SK-N-SH treated with all-trans-retinoic acid at 6 μM for 48 hours (cell line): ENCODE measurements around the gene PKIG.

Source experiments
- ATAC-seq: fragments of 200-7000 bp; cut with Tn5 transposase; 3 replicates; pipeline ENCODE4 v1.9.1; 2020; ENCODE audit warnings: mild to moderate bottlenecking, moderate library complexity
- ARNTL ChIP-seq: fragments of 450-650 bp; formaldehyde crosslinking; IDR thresholded peaks from 2 replicates; pipeline ENCODE4 v1.5.0; 2020; ENCODE audit warnings: low read depth, mild to moderate bottlenecking, moderate library complexity, borderline replicate concordance
- BACH2 ChIP-seq: fragments of 250-450 bp; sonication (Bioruptor Pico); IDR thresholded peaks from 2 replicates; pipeline ENCODE4 v1.9.0; 2021; ENCODE audit warnings: mild to moderate bottlenecking, borderline replicate concordance
- CREB5 ChIP-seq: fragments of 250-450 bp; sonication (Bioruptor Pico); IDR thresholded peaks from 2 replicates; pipeline ENCODE4 v1.5.1; 2020; ENCODE audit warnings: low read depth, mild to moderate bottlenecking, moderate library complexity
- CSRNP3 ChIP-seq: fragments of 250-450 bp; sonication (Bioruptor Pico); IDR thresholded peaks from 2 replicates; pipeline ENCODE4 v1.5.1; 2021; ENCODE audit warnings: mild to moderate bottlenecking, moderate library complexity
- ESRRG ChIP-seq: fragments of 250-450 bp; sonication (Bioruptor Pico); IDR thresholded peaks from 2 replicates; pipeline ENCODE4 v1.6.1; 2021; ENCODE audit warnings: mild to moderate bottlenecking
- GLIS3 ChIP-seq: fragments of 250-450 bp; sonication (Bioruptor Pico); IDR thresholded peaks from 2 replicates; pipeline ENCODE4 v1.5.0; 2020; ENCODE audit warnings: mild to moderate bottlenecking, moderate library complexity
- ISL1 ChIP-seq: fragments of 250-450 bp; sonication (Bioruptor Pico); IDR thresholded peaks from 2 replicates; pipeline ENCODE4 v2.1.2; 2022; ENCODE audit warnings: mild to moderate bottlenecking, moderate library complexity
- OSR1 ChIP-seq: fragments of 250-450 bp; sonication (Bioruptor Pico); IDR thresholded peaks from 2 replicates; pipeline ENCODE4 v1.8.0; 2022; ENCODE audit warnings: moderate library complexity, mild to moderate bottlenecking, inconsistent platforms
- PATZ1 ChIP-seq: fragments of 250-450 bp; sonication (Bioruptor Pico); IDR thresholded peaks from 2 replicates; pipeline ENCODE4 v1.8.0; 2020; ENCODE audit warnings: mild to moderate bottlenecking, moderate library complexity, borderline replicate concordance
- POU6F1 ChIP-seq: fragments of 250-450 bp; sonication (Bioruptor Pico); IDR thresholded peaks from 2 replicates; pipeline ENCODE4 v1.8.0; 2021; ENCODE audit warnings: low read depth, mild to moderate bottlenecking, moderate library complexity, borderline replicate concordance
- PPARA ChIP-seq: fragments of 250-450 bp; sonication (Bioruptor Pico); IDR thresholded peaks from 2 replicates; pipeline ENCODE4 v1.5.0; 2020; ENCODE audit warnings: mild to moderate bottlenecking, borderline replicate concordance
- SNAI2 ChIP-seq: fragments of 250-450 bp; sonication (Bioruptor Pico); IDR thresholded peaks from 2 replicates; pipeline ENCODE4 v1.5.0; 2020; ENCODE audit warnings: mild to moderate bottlenecking, moderate library complexity
- TOX ChIP-seq: fragments of 250-450 bp; sonication (Bioruptor Pico); IDR thresholded peaks from 2 replicates; pipeline ENCODE4 v1.8.0; 2021; ENCODE audit warnings: mild to moderate bottlenecking, moderate library complexity, borderline replicate concordance
- TSHZ2 ChIP-seq: fragments of 250-450 bp; sonication (Bioruptor Pico); IDR thresholded peaks from 2 replicates; pipeline ENCODE4 v1.5.0; 2020; ENCODE audit warnings: mild to moderate bottlenecking, moderate library complexity
- ZC3H10 ChIP-seq: fragments of 250-450 bp; sonication (Bioruptor Pico); IDR thresholded peaks from 2 replicates; pipeline ENCODE4 v1.5.1; 2021; ENCODE audit warnings: mild to moderate bottlenecking, moderate library complexity
- ZFP3 ChIP-seq: fragments of 250-450 bp; sonication (Bioruptor Pico); IDR thresholded peaks from 2 replicates; pipeline ENCODE4 v1.5.0; 2020; ENCODE audit warnings: mild to moderate bottlenecking, moderate library complexity
- ZFP30 ChIP-seq: fragments of 450-650 bp; formaldehyde crosslinking; IDR thresholded peaks from 2 replicates; pipeline ENCODE4 v1.5.0; 2022; ENCODE audit warnings: mild to moderate bottlenecking, moderate library complexity
- ZNF565 ChIP-seq: fragments of 450-650 bp; formaldehyde crosslinking; conservative IDR thresholded peaks from 2 replicates; pipeline ENCODE4 v1.5.0; 2020; ENCODE audit warnings: low read depth, mild to moderate bottlenecking, moderate library complexity
- ZNF70 ChIP-seq: fragments of 450-650 bp; formaldehyde crosslinking; IDR thresholded peaks from 2 replicates; pipeline ENCODE4 v1.5.0; 2020; ENCODE audit warnings: mild to moderate bottlenecking, moderate library complexity
- ZNF8 ChIP-seq: fragments of 450-650 bp; formaldehyde crosslinking; IDR thresholded peaks from 2 replicates; pipeline ENCODE4 v1.5.0; 2020; ENCODE audit warnings: mild to moderate bottlenecking, moderate library complexity

Gene PKIG

GRCh38 chr20:44615169-44615791, 32.9 kb downstream of the PKIG start:
- TF ChIP-seq ZC3H10 = no peak
- TF ChIP-seq PATZ1 (CRISPR knock-in tag) = no peak
- TF ChIP-seq CSRNP3 (CRISPR knock-in tag) = no peak
- TF ChIP-seq GLIS3 (CRISPR knock-in tag) = no peak
- no peak for ATAC-seq

GRCh38 chr20:44615876-44616603, 33.7 kb downstream of the PKIG start:
- no peak for TF ChIP-seq ZFP30 (CRISPR knock-in tag)
- ATAC-seq = no peak

GRCh38 chr20:44616604-44616964, 34.2 kb downstream of the PKIG start:
- no peak for TF ChIP-seq ZNF70 (CRISPR knock-in tag)
- no peak for TF ChIP-seq OSR1 (CRISPR knock-in tag)
- TF ChIP-seq PATZ1 (CRISPR knock-in tag) = no peak
- TF ChIP-seq SNAI2 (CRISPR knock-in tag) = no peak
- no peak for TF ChIP-seq ZNF565 (CRISPR knock-in tag)
- no peak for TF ChIP-seq BACH2 (CRISPR knock-in tag)
- TF ChIP-seq TOX (CRISPR knock-in tag) = no peak
- TF ChIP-seq PPARA (CRISPR knock-in tag) = no peak
- TF ChIP-seq ISL1 (CRISPR knock-in tag) = no peak
- no peak for TF ChIP-seq ZFP30 (CRISPR knock-in tag)
- TF ChIP-seq ZC3H10 = no peak
- TF ChIP-seq ESRRG = no peak
- TF ChIP-seq GLIS3 (CRISPR knock-in tag) = no peak
- no peak for TF ChIP-seq ARNTL
- TF ChIP-seq ZNF8 (CRISPR knock-in tag) = no peak
- no peak for ATAC-seq

- no peak for ATAC-seq
- no peak for TF ChIP-seq TOX (CRISPR knock-in tag)
- no peak for TF ChIP-seq BACH2 (CRISPR knock-in tag)
- TF ChIP-seq TSHZ2 (CRISPR knock-in tag) = no peak
- TF ChIP-seq ZFP30 (CRISPR knock-in tag) = no peak
- no peak for TF ChIP-seq ZFP3 (CRISPR knock-in tag)
- no peak for TF ChIP-seq CREB5 (CRISPR knock-in tag)
- TF ChIP-seq ZNF565 (CRISPR knock-in tag) = no peak
- no peak for TF ChIP-seq POU6F1
- TF ChIP-seq ESRRG = no peak
Measured at GRCh38 chr20:44618318-44618731, 35.9 kb downstream of the PKIG start.
